ENCODE measurements around the gene NNT. TPM values are rescaled to one million over a fixed set of nuclear protein-coding genes. Genes with fewer than 3 reads are reported as not detected.
A peak's percentile ranks its signal among the peaks of the same experiment; 100 is the strongest.

Gene NNT
- total RNA-seq, 1 donor from 2014 or later: 32.9 TPM

DNA sequence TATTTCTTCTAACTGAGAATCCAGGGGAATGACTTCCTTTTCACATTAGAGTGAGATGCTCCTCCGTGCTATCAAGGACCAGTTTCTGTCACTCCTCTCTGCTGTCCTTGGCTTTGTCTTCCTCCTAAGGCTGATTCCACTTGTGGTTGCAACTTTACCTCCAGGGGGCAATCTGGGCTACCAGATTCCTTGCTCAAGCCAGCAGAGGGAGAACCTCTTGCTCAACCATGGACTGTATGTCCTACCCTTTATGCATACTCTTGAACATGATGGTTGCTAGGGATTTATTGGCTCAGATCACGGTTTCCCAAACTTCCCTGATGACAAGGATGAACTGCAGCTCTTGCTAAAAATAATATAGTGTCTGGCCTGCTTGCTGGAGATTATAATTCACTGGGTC, 24.0 kb downstream of the NNT start:
- no peaks in the 10 kb centered on the region for H3K27me3 ChIP-seq (ENCODE audit: control insufficient read depth, insufficient read depth, low read length)
- no peak overlapping the region for H3K4me3 ChIP-seq (ENCODE audit: low read depth, low read length)
- no peaks in the 10 kb centered on the region for H3K36me3 ChIP-seq (ENCODE audit: control insufficient read depth, insufficient read depth, low read length)
- FAIRE-seq (no peak), DNase-seq (ENCODE audit: low read depth) (peak; percentile 72)
- TF ChIP-seq, protein P1, sequence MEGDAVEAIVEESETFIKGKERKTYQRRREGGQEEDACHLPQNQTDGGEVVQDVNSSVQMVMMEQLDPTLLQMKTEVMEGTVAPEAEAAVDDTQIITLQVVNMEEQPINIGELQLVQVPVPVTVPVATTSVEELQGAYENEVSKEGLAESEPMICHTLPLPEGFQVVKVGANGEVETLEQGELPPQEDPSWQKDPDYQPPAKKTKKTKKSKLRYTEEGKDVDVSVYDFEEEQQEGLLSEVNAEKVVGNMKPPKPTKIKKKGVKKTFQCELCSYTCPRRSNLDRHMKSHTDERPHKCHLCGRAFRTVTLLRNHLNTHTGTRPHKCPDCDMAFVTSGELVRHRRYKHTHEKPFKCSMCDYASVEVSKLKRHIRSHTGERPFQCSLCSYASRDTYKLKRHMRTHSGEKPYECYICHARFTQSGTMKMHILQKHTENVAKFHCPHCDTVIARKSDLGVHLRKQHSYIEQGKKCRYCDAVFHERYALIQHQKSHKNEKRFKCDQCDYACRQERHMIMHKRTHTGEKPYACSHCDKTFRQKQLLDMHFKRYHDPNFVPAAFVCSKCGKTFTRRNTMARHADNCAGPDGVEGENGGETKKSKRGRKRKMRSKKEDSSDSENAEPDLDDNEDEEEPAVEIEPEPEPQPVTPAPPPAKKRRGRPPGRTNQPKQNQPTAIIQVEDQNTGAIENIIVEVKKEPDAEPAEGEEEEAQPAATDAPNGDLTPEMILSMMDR (IDR thresholded peaks at IDR 0.05; ENCODE audit: insufficient read depth, low read length, severe bottlenecking): peak; percentile 74

DNA sequence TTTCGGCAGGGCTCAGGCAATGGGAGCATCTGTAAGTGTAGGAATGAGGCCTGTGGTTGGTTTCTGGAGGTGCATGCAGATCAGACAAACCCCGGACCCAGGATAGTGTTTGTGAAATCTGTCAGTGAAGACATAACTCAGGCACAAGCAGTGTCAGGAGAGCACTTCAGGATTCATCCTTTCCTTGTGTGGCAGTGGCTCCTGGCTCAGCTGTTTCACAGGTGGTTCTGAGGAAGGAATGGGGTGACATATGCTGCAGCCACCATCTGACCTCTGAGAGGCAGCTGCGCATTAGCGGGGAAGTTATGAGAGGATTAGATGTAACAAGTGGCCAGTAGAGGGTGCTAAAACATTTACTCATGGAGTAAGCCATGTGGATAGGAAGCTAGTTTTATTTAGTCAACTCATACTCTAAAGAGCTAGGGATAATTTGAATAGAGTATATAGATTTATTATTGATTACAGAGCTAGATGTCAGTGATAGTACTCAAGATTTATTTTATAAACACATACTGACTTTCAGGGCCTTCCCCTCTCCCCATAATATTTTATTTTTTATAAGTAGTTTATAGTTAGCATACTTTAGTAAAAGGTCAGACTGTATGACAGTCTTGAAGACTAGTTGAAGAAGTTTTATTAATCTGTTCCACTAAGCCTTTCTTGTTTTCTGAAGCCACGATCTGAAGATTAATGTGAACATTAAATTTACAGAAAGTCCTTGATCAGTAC, 28.4 kb downstream of the NNT start:
- Histone ChIP-seq H3K4me3 (ENCODE audit: low read depth, low read length) (no peak overlapping the region), H3K36me3 (ENCODE audit: control insufficient read depth, insufficient read depth, low read length) (no peaks in the 10 kb centered on the region), H3K27me3 (ENCODE audit: control insufficient read depth, insufficient read depth, low read length) (no peaks in the 10 kb centered on the region)
- FAIRE-seq (no peak), DNase-seq (ENCODE audit: low read depth) (peak; percentile 75)
- TF ChIP-seq, protein P1 (IDR thresholded peaks at IDR 0.05; ENCODE audit: insufficient read depth, low read length, severe bottlenecking): peak; percentile 57

DNA sequence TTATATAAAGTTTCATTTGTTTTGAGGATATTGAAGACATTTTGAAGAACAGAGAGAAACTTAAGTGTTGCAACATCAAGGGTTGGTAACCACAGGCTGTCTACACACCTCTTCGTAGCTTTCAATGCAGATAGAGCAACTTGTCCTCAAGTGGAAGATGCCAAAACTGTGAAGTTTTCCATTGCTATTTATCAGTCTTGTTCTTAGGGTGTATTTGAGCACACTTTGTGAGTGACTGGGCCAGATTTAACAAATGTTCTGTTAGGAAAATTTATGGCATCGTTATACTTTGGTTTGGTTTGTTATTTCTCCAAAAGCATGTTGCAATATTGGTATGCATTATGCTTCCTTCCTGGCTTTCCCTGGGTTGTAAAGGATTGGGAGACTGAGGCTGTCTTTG, 31.6 kb downstream of the NNT start:
- TF ChIP-seq, protein P1 (IDR thresholded peaks at IDR 0.05; ENCODE audit: insufficient read depth, low read length, severe bottlenecking): no peak
- Histone ChIP-seq H3K4me3 (ENCODE audit: low read depth, low read length) (no peak overlapping the region), H3K36me3 (ENCODE audit: control insufficient read depth, insufficient read depth, low read length) (no peaks in the 10 kb centered on the region), H3K27me3 (ENCODE audit: control insufficient read depth, insufficient read depth, low read length) (no peaks in the 10 kb centered on the region)
- DNase-seq (ENCODE audit: low read depth) (no peak), FAIRE-seq (no peak)

DNA sequence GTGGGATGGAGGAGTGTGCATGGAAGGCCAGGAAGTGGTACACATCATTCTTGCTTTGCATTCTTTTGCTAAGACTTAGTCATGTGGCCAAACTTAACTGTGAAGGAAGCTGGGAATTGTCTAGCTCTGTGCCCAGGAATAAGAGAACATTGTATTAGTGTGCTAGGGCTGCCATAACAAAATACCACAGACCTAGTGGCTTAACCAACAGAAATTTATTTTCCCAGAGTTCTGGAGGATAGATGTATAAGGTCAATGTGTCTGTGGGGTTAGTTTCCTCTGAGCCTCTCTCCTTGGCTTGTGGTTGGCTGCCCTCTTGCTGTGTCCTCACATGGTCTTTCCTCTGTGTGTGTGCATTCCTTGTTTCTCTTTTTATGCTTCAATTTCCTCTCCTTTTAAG, 32.4 kb downstream of the NNT start:
- TF ChIP-seq, protein P1 (IDR thresholded peaks at IDR 0.05; ENCODE audit: insufficient read depth, low read length, severe bottlenecking): no peak
- FAIRE-seq: no peak
- DNase-seq (ENCODE audit: low read depth): no peak
- Histone ChIP-seq H3K36me3 (ENCODE audit: control insufficient read depth, insufficient read depth, low read length) (no peaks in the 10 kb centered on the region), H3K27me3 (ENCODE audit: control insufficient read depth, insufficient read depth, low read length) (no peaks in the 10 kb centered on the region), H3K4me3 (ENCODE audit: low read depth, low read length) (no peak overlapping the region)

DNA sequence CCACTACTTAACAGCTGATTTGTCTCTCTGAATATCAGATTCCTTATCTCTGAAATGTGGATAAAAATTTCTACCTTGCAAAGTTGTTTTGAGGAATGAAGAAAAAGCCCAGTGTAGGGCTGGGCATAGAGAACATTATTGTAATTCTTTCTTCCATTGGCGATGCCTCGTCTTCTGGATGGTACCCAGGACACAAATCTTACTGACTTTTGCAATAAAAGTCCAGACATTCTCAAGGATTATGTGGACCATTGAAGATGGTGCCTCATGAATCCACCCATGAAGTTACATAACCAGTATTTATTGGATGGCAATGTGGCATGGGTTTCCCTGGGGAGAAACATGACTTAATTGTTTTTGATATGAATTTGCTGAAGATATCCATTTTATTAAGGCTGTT, 33.1 kb downstream of the NNT start:
- Histone ChIP-seq H3K4me3 (ENCODE audit: low read depth, low read length) (no peak overlapping the region), H3K27me3 (ENCODE audit: control insufficient read depth, insufficient read depth, low read length) (no peaks in the 10 kb centered on the region), H3K36me3 (ENCODE audit: control insufficient read depth, insufficient read depth, low read length) (no peaks in the 10 kb centered on the region)
- FAIRE-seq (no peak), DNase-seq (ENCODE audit: low read depth) (no peak)
- TF ChIP-seq, protein P1 (IDR thresholded peaks at IDR 0.05; ENCODE audit: insufficient read depth, low read length, severe bottlenecking): no peak

DNA sequence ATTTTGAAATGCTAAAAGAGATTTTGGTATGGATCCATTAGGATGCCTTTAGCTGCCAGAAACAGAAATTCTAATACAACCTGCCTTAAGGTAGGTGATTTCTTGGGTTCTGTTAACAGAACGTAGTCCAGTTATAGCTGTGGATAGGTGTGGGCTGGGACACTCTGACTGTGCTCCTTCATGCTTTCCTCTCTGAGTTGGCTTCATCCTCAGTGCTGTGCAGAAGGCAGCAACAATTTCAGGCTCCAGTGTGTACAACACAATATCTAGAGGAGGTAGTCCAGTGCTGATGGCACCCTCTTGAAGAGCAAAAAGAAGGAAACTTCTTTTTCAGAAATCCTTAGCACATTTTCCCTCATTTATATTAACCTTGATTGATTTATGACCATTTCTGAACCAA, 34.4 kb downstream of the NNT start:
- H3K36me3 ChIP-seq (ENCODE audit: control insufficient read depth, insufficient read depth, low read length): no peaks in the 10 kb centered on the region
- TF ChIP-seq, protein P1 (IDR thresholded peaks at IDR 0.05; ENCODE audit: insufficient read depth, low read length, severe bottlenecking): no peak
- FAIRE-seq (no peak), DNase-seq (ENCODE audit: low read depth) (no peak)
- H3K4me3 ChIP-seq (ENCODE audit: low read depth, low read length): no peak overlapping the region
- no peaks in the 10 kb centered on the region for H3K27me3 ChIP-seq (ENCODE audit: control insufficient read depth, insufficient read depth, low read length)

All from bronchial epithelial cell (primary cell).